CD14-positive monocyte (primary cell): Measurements from ENCODE around the gene HTRA3. TPM values are rescaled to one million over a fixed set of nuclear protein-coding genes. Genes with fewer than 3 reads are reported as not detected.

ENCODE experiments used
- DNase-seq, 3 donors: peaks; one replicate each; pipeline ENCODE4 v3.0.0-alpha.2; 2011 to 2022
- H2AFZ ChIP-seq: 2 replicates; pipeline ENCODE4 v1.6.0; 2012; ENCODE audit warnings: mild to moderate bottlenecking, low read depth, low read length, inconsistent platforms; ENCODE audit not compliant: insufficient read depth, poor library complexity, severe bottlenecking
- H3K27ac ChIP-seq, 2 donors: 1 replicate in 1 of 2; 2 replicates in 1 of 2; pipeline ENCODE4 v1.5.1; 2012 to 2013; ENCODE audit warnings: low read length in 2 of 2, control low read depth in 1 of 2, inconsistent platforms in 1 of 2, low read depth in 1 of 2, mild to moderate bottlenecking in 1 of 2
- H3K27me3 ChIP-seq, 2 donors: one replicate each; pipeline versions ENCODE4 v1.6.0 to v1.6.1; 2011 to 2013; ENCODE audit warnings: low read length in 2 of 2; ENCODE audit not compliant: control insufficient read depth in 2 of 2, insufficient read depth in 2 of 2
- H3K36me3 ChIP-seq, 2 donors: replicated peaks in 1 of 2; 1 replicate in 1 of 2; 2 replicates in 1 of 2; pipeline versions ENCODE4 v1.5.1 to v1.6.1; 2012 to 2013; ENCODE audit warnings: low read length in 2 of 2, control low read depth in 1 of 2, inconsistent platforms in 1 of 2, mild to moderate bottlenecking in 1 of 2; ENCODE audit not compliant: insufficient read depth in 2 of 2, control insufficient read depth in 1 of 2
- H3K4me1 ChIP-seq, 2 donors: 1 replicate in 1 of 2; 2 replicates in 1 of 2; pipeline versions ENCODE4 v1.5.1 to v1.6.1; 2012 to 2013; ENCODE audit warnings: low read length in 2 of 2, control low read depth in 1 of 2, inconsistent platforms in 1 of 2, mild to moderate bottlenecking in 1 of 2, moderate library complexity in 1 of 2; ENCODE audit not compliant: insufficient read depth in 2 of 2, control insufficient read depth in 1 of 2
- H3K4me2 ChIP-seq: replicated peaks from 2 replicates; pipeline ENCODE3; 2012; ENCODE audit warnings: low read length, moderate library complexity, mild to moderate bottlenecking; ENCODE audit not compliant: poor library complexity, severe bottlenecking; ENCODE audit errors: extremely low read depth
- H3K4me3 ChIP-seq, 3 experiments: fragments of 200-600 bp in 1 of 3; sonication (generic) in 1 of 3; replicated peaks in 1 of 3; 1 replicate in 2 of 3; 2 replicates in 1 of 3; pipeline ENCODE4 v1.5.1; 2011 to 2013; ENCODE audit warnings: low read length in 3 of 3, mild to moderate bottlenecking in 3 of 3, control low read depth in 2 of 3, low read depth in 2 of 3, inconsistent platforms in 1 of 3, moderate library complexity in 1 of 3
- H3K79me2 ChIP-seq: 2 replicates; pipeline ENCODE4 v1.6.0; 2012; ENCODE audit warnings: mild to moderate bottlenecking, control low read depth, inconsistent platforms, low read length, moderate library complexity; ENCODE audit not compliant: insufficient read depth
- H3K9ac ChIP-seq: 2 replicates; pipeline ENCODE4 v1.6.0; 2017; ENCODE audit warnings: low read length, mild to moderate bottlenecking; ENCODE audit not compliant: insufficient read depth, poor library complexity, severe bottlenecking
- H3K9me3 ChIP-seq, 2 donors: replicated peaks in 1 of 2; 1 replicate in 1 of 2; 2 replicates in 1 of 2; pipeline versions ENCODE4 v1.5.1 to v1.6.1; 2012 to 2013; ENCODE audit warnings: low read length in 2 of 2, control low read depth in 1 of 2; ENCODE audit not compliant: control insufficient read depth in 1 of 2, insufficient read depth in 1 of 2
- H4K20me1 ChIP-seq: 2 replicates; pipeline ENCODE4 v1.6.0; 2012; ENCODE audit warnings: mild to moderate bottlenecking, low read length, control low read depth, moderate library complexity; ENCODE audit not compliant: insufficient read depth
- H3K27ac Mint-ChIP-seq, 7 donors: one replicate each; pipeline ENCODE4 v1.8.0; 2020; ENCODE audit warnings: mild to moderate bottlenecking in 7 of 7, mixed read lengths in 7 of 7, moderate library complexity in 6 of 7, inconsistent platforms in 2 of 7
- H3K27me3 Mint-ChIP-seq, 3 donors: one replicate each; pipeline ENCODE4 v1.8.0; 2021 to 2022; ENCODE audit warnings: low read depth in 3 of 3, mild to moderate bottlenecking in 3 of 3, mixed read lengths in 3 of 3, moderate library complexity in 3 of 3, inconsistent platforms in 1 of 3
- H3K36me3 Mint-ChIP-seq, 2 donors: one replicate each; pipeline ENCODE4 v1.8.0; 2020; ENCODE audit warnings: mixed read lengths in 2 of 2, inconsistent platforms in 1 of 2, mild to moderate bottlenecking in 1 of 2
- H3K4me1 Mint-ChIP-seq: one replicate; pipeline ENCODE4 v1.8.0; 2020; ENCODE audit warnings: mild to moderate bottlenecking, mixed read lengths
- H3K4me3 Mint-ChIP-seq, 2 donors: one replicate each; pipeline ENCODE4 v1.8.0; 2020; ENCODE audit warnings: mild to moderate bottlenecking in 2 of 2, mixed read lengths in 2 of 2, moderate library complexity in 1 of 2
- H3K9me3 Mint-ChIP-seq, 7 donors: one replicate each; pipeline ENCODE4 v1.8.0; 2020 to 2022; ENCODE audit warnings: mixed read lengths in 7 of 7, mild to moderate bottlenecking in 6 of 7, moderate library complexity in 6 of 7, inconsistent platforms in 2 of 7
- WGBS: methylation state at CpG from one replicate; pipeline ENCODE4 v1.1.5; 2013; ENCODE audit warnings: missing lambda C conversion rate; ENCODE audit not compliant: insufficient coverage; 5-methylcytosine and 5-hydroxymethylcytosine counted together
- intact Hi-C, 2 donors: fragments of 100-400 bp; cut with micrococcal nuclease; formaldehyde crosslinking; loops; one replicate each; pipeline versions ENCODE4 v1.15.0 to v1.15.1; 2023
- polyA plus RNA-seq, 3 donors: library from polyadenylated mRNA; depleted of rRNA in 1 of 3; unstranded in 2 of 3; stranded (reverse) in 1 of 3; fragments of 300-500 nt in 2 of 3; fragments of >200 nt in 1 of 3; fragmentation: Illumina TruSeq in 2 of 3; gene quantifications; 1 replicate in 2 of 3; 2 replicates in 1 of 3; pipeline ENCODE4 v1.2.3, GENCODE V29; 2012 to 2021
- TF ChIP-seq, protein P1 (sequence below): fragments of 200-600 bp; IDR thresholded peaks from one replicate; pipeline ENCODE4 v1.8.0; 2022; ENCODE audit warnings: antibody characterized with exemption, mild to moderate bottlenecking

Gene HTRA3
- polyA plus RNA-seq, 3 donors = not detected

DNA sequence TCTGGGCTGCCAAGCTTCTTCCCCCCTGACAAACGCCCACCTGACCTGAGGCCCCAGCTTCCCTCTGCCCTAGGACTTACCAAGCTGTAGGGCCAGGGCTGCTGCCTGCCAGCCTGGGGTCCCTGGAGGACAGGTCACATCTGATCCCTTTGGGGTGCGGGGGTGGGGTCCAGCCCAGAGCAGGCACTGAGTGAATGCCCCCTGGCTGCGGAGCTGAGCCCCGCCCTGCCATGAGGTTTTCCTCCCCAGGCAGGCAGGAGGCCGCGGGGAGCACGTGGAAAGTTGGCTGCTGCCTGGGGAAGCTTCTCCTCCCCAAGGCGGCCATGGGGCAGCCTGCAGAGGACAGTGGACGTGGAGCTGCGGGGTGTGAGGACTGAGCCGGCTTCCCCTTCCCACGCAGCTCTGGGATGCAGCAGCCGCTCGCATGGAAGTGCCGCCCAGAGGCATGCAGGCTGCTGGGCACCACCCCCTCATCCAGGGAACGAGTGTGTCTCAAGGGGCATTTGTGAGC, 37.0 kb downstream of the HTRA3 start:
- Mint-ChIP-seq H3K9me3 (peaks cover 0 to 3% (median 0%) of the 10 kb centered on the region in 7 donors), H3K36me3 (no peaks in the 10 kb centered on the region), H3K4me1 (peaks cover 6% of the 10 kb centered on the region), H3K4me3 (no peak overlapping the region), H3K27ac (no peak overlapping the region), H3K27me3 (peaks cover 1 to 3% (median 3%) of the 10 kb centered on the region in 3 donors)
- no peak overlapping the region for H3K27ac ChIP-seq
- H2AFZ ChIP-seq = no peak overlapping the region
- 62% methylated on average over 12 of the region's 16 CpGs for WGBS
- peaks cover 7% of the 10 kb centered on the region in 2 donors for H3K4me1 ChIP-seq
- H4K20me1 ChIP-seq = no peaks in the 10 kb centered on the region
- H3K9me3 ChIP-seq = no peaks in the 10 kb centered on the region
- no peaks in the 10 kb centered on the region for H3K27me3 ChIP-seq
- no peaks in the 10 kb centered on the region for H3K79me2 ChIP-seq
- H3K9ac ChIP-seq = no peak overlapping the region
- no peak overlapping the region for H3K4me2 ChIP-seq
- no peaks in the 10 kb centered on the region for H3K36me3 ChIP-seq
- TF ChIP-seq, protein P1, sequence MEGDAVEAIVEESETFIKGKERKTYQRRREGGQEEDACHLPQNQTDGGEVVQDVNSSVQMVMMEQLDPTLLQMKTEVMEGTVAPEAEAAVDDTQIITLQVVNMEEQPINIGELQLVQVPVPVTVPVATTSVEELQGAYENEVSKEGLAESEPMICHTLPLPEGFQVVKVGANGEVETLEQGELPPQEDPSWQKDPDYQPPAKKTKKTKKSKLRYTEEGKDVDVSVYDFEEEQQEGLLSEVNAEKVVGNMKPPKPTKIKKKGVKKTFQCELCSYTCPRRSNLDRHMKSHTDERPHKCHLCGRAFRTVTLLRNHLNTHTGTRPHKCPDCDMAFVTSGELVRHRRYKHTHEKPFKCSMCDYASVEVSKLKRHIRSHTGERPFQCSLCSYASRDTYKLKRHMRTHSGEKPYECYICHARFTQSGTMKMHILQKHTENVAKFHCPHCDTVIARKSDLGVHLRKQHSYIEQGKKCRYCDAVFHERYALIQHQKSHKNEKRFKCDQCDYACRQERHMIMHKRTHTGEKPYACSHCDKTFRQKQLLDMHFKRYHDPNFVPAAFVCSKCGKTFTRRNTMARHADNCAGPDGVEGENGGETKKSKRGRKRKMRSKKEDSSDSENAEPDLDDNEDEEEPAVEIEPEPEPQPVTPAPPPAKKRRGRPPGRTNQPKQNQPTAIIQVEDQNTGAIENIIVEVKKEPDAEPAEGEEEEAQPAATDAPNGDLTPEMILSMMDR = no peak
- DNase-seq = no peak
- H3K4me3 ChIP-seq = no peak overlapping the region
- intact Hi-C loops = no loop called here

DNA sequence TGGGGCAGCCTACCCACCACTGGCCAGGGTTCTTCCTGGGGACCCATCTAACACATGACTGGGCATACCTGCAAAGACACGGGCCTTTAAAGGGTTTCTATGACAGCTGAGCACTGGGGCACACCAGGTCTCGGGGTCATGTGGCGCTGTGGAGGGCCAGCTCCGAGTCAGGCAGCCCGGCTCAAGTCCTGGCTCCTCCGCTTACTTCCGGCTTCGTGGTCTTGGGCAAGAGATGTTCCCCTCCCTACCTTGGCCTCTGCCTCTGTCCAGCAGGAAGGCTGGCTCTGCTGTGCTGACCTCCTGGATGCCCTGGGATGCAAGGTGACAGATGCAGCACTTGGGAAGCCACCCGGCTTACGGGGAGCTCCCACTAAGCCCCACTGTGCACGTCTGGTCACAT, 37.6 kb downstream of the HTRA3 start:
- peaks cover 6% of the 10 kb centered on the region for H3K4me1 Mint-ChIP-seq
- Histone ChIP-seq H3K4me2 (no peak overlapping the region), H3K27ac (no peak overlapping the region), H3K4me1 (peaks cover 7% of the 10 kb centered on the region in 2 donors), H3K9ac (no peak overlapping the region), H3K4me3 (no peak overlapping the region), H3K27me3 (no peaks in the 10 kb centered on the region), H4K20me1 (no peaks in the 10 kb centered on the region), H3K79me2 (no peaks in the 10 kb centered on the region), H2AFZ (no peak overlapping the region), H3K9me3 (no peaks in the 10 kb centered on the region), H3K36me3 (no peaks in the 10 kb centered on the region)
- peaks cover 0 to 4% (median 0%) of the 10 kb centered on the region in 7 donors for H3K9me3 Mint-ChIP-seq
- peaks cover 0 to 5% (median 3%) of the 10 kb centered on the region in 3 donors for H3K27me3 Mint-ChIP-seq
- no peak overlapping the region for H3K4me3 Mint-ChIP-seq
- TF ChIP-seq, protein P1 = no peak
- WGBS = 86% methylated on average over 11 of the region's 11 CpGs
- intact Hi-C loops = no loop called here
- H3K36me3 Mint-ChIP-seq = no peaks in the 10 kb centered on the region
- H3K27ac Mint-ChIP-seq = no peak overlapping the region
- no peak for DNase-seq
